ENCODE data around the gene CACNA1E. TPM values are rescaled to one million over a fixed set of nuclear protein-coding genes. Genes with fewer than 3 reads are reported as not detected.
"Not testable (repeated sequence)": the region's sequence is repeated elsewhere in the genome, so short reads cannot be mapped to it uniquely, and the experiment has no call there.

The CACNA1E gene
- polyA plus RNA-seq, 4 donors: 0.14 to 0.71 (median 0.40) TPM

GRCh38 chr1:181514298-181515290, 31.3 kb downstream of the CACNA1E start:
- no peak for DNase-seq (ENCODE audit: low read depth in 4 of 4, low spot score in 2 of 4)

- DNase-seq (ENCODE audit: low read depth in 4 of 4, low spot score in 2 of 4): no peak
Observed at GRCh38 chr1:181516706-181517105, 33.4 kb downstream of the CACNA1E start.

GRCh38 chr1:181517181-181517875, 34.0 kb downstream of the CACNA1E start:
- DNase-seq (ENCODE audit: low read depth in 4 of 4, low spot score in 2 of 4): no peak

GRCh38 chr1:181518152-181518551, 34.8 kb downstream of the CACNA1E start:
- no peak for DNase-seq (ENCODE audit: low read depth in 4 of 4, low spot score in 2 of 4)

GRCh38 chr1:181522864-181523263, 39.5 kb downstream of the CACNA1E start:
- no peak for DNase-seq (ENCODE audit: low read depth in 4 of 4, low spot score in 2 of 4)

- no peak for DNase-seq (ENCODE audit: low read depth in 4 of 4, low spot score in 2 of 4)
Observed at GRCh38 chr1:181525104-181525721, 41.9 kb downstream of the CACNA1E start.

GRCh38 chr1:181528241-181528640, 44.9 kb downstream of the CACNA1E start:
- not testable (repeated sequence) for DNase-seq (ENCODE audit: low read depth in 4 of 4, low spot score in 2 of 4)

- DNase-seq (ENCODE audit: low read depth in 4 of 4, low spot score in 2 of 4): no peak
Observed at GRCh38 chr1:181531441-181531840, 48.1 kb downstream of the CACNA1E start.

GRCh38 chr1:181531951-181532600, 48.8 kb downstream of the CACNA1E start:
- DNase-seq (ENCODE audit: low read depth in 4 of 4, low spot score in 2 of 4): no peak

GRCh38 chr1:181538836-181539235, 55.5 kb downstream of the CACNA1E start:
- DNase-seq (ENCODE audit: low read depth in 4 of 4, low spot score in 2 of 4): no peak

GRCh38 chr1:181541458-181541857, 58.1 kb downstream of the CACNA1E start:
- DNase-seq (ENCODE audit: low read depth in 4 of 4, low spot score in 2 of 4): no peak

- DNase-seq (ENCODE audit: low read depth in 4 of 4, low spot score in 2 of 4): no peak
Observed at GRCh38 chr1:181541947-181542346, 58.6 kb downstream of the CACNA1E start.

- DNase-seq (ENCODE audit: low read depth in 4 of 4, low spot score in 2 of 4): not testable (repeated sequence)
Observed at GRCh38 chr1:181542406-181542805, 59.1 kb downstream of the CACNA1E start.

GRCh38 chr1:181545395-181545794, 62.1 kb downstream of the CACNA1E start:
- DNase-seq (ENCODE audit: low read depth in 4 of 4, low spot score in 2 of 4): no peak

GRCh38 chr1:181548497-181548896, 65.2 kb downstream of the CACNA1E start:
- no peak for DNase-seq (ENCODE audit: low read depth in 4 of 4, low spot score in 2 of 4)

- no peak for DNase-seq (ENCODE audit: low read depth in 4 of 4, low spot score in 2 of 4)
Observed at GRCh38 chr1:181551249-181551648, 67.9 kb downstream of the CACNA1E start.

GRCh38 chr1:181551754-181552153, 68.4 kb downstream of the CACNA1E start:
- DNase-seq (ENCODE audit: low read depth in 4 of 4, low spot score in 2 of 4): no peak

- DNase-seq (ENCODE audit: low read depth in 4 of 4, low spot score in 2 of 4): no peak
Observed at GRCh38 chr1:181554465-181554864, 71.1 kb downstream of the CACNA1E start.

- no peak for DNase-seq (ENCODE audit: low read depth in 4 of 4, low spot score in 2 of 4)
Observed at GRCh38 chr1:181556631-181557030, 73.3 kb downstream of the CACNA1E start.

GRCh38 chr1:181557313-181557712, 74.0 kb downstream of the CACNA1E start:
- no peak for DNase-seq (ENCODE audit: low read depth in 4 of 4, low spot score in 2 of 4)

GRCh38 chr1:181558416-181558815, 75.1 kb downstream of the CACNA1E start:
- DNase-seq (ENCODE audit: low read depth in 4 of 4, low spot score in 2 of 4): no peak
